Dermis lymphatic vessel endothelial cell (primary cell): ENCODE data around the gene MAP7D3. TPM values are rescaled to one million over a fixed set of nuclear protein-coding genes. Genes with fewer than 3 reads are reported as not detected.

Source experiments
- total RNA-seq: library from RNA; depleted of rRNA; stranded (reverse); fragments of >200 nt; gene quantifications from 2 replicates; pipeline ENCODE4 v1.2.1, GENCODE V29; 2014

The MAP7D3 gene
- total RNA-seq: 17.9 and 19.0 TPM in 2 replicates

GRCh38 chrX:136251041-136251991 lies at the start of gene MAP7D3:
MAP7D3 (minus strand) TSS chrX:136251400; CDS start chrX:136251358, 42 bp downstream.

GRCh38 chrX:136300721-136301120 lies 49.5 kb upstream of the MAP7D3 start, which contains the start of gene ADGRG4:
ADGRG4 (plus strand) TSS chrX:136300963; CDS start chrX:136308778, 7,815 bp downstream.

Other genes with a start within 250 kb of the MAP7D3 start
- 68.2 and 99.0 TPM in 2 replicates for gene FHL1, start 103.9 kb downstream of the MAP7D3 start, total RNA-seq
- gene ADGRG4, start 49.6 kb upstream of the MAP7D3 start, total RNA-seq: not detected in 2 replicates
- not detected in 2 replicates for gene BRS3, start 236.5 kb upstream of the MAP7D3 start, total RNA-seq
- 24.8 and 28.4 TPM in 2 replicates for gene HTATSF1, start 246.2 kb upstream of the MAP7D3 start, total RNA-seq